Epithelial cell of esophagus (primary cell): ENCODE results near the gene FGD5.
A peak's percentile ranks its signal among the peaks of the same experiment; 100 is the strongest.

Source experiments
- DNase-seq: peaks from one replicate; pipeline ENCODE4 v3.0.0; 2010; ENCODE audit warnings: low read depth
- H3K4me3 ChIP-seq: 2 replicates; pipeline ENCODE4 v1.5.1; 2011; ENCODE audit warnings: mild to moderate bottlenecking, low read length, control low read depth
- CTCF ChIP-seq: IDR thresholded peaks from 2 replicates; pipeline ENCODE4 v1.5.1; 2011; ENCODE audit warnings: low read depth, mild to moderate bottlenecking, low read length, control low read depth, inconsistent platforms; ENCODE audit not compliant: insufficient read depth; ENCODE audit errors: missing control alignments

FGD5 gene

DNA sequence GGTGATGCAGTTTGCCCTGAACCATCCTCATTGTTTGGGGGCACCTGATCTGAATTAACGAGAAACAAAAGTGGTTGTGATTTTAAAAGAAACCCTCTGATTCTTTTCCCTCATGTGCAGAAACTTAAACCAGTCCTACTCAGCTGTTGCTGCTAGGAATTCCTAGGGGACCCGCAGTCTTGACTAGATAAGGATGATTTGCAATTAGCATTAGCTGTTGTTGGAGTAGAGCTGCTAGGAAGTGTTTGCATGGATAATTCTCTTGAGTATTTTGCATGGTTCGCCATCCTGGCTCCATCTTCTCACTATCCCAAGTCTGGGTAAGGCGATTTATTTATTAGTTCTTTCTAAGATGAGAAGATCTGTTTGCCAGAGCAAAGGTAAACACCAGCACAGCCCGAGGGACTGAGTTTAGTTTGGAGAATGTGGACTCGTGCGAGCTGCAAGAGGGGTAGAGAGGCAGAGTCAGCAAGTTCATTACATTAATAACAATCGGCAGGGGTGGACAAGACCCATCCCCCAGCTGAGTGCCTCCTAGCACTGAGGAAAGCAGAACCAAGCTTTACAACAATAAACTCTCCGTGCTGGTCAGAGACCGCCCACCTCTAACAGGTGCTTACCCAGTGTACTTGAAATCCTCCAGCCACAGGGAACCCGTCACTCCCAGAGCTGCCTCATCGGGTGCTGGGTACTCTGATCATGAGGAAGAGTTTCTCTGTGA is 4.1 kb downstream of the FGD5 start:
- TF ChIP-seq CTCF: no peak
- no peak overlapping the region for H3K4me3 ChIP-seq
- DNase-seq: no peak

GRCh38 chr3:14823393-14823792 is 4.6 kb downstream of the FGD5 start:
- no peak for TF ChIP-seq CTCF
- peak; percentile 11 for DNase-seq
- no peak overlapping the region for H3K4me3 ChIP-seq

DNA sequence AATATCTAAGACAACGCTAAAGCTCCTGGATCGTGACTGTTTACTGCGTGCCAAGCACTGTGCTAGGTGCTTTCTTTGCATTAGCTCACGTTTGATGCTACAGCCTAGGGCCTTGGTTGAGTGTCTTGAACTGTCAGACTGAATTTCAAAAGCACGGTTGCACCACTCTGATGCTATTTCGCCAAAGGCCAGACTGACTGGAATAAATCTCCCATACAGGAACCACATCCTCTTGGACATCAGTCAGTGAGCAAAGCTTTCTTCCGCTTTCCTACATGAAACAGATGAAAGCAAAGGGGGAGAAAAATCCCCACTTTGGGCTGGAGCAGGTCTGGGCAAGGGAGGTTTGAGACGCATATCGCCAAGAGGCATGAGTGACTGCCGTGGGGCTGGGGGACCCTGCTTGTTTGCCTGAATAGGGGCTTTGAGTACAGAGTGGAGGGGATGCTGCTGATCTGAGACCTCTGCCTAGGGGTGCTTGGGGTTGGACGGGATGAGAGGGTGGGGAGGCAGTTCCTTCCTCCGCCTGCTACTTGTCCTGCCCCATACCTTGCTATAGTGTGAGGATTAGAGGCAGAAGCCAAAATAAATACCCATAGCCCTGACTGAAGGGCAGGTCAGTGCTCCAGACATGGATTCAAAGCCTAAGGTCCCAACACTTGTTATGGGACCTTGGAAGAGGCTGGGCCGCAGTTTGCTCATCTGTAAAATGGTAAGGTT is 5.3 kb downstream of the FGD5 start:
- peak; percentile 48 for DNase-seq

GRCh38 chr3:14824646-14825045 is 5.9 kb downstream of the FGD5 start:
- H3K4me3 ChIP-seq: no peak overlapping the region
- no peak for TF ChIP-seq CTCF
- no peak for DNase-seq

More for the DNA sequence above, 5.3 kb downstream of the FGD5 start:
- no peak for TF ChIP-seq CTCF
- H3K4me3 ChIP-seq: no peak overlapping the region

- no peak overlapping the region for H3K4me3 ChIP-seq
- no peak for DNase-seq
- TF ChIP-seq CTCF: no peak
These were observed 7.3 kb downstream of the FGD5 start for GRCh38 chr3:14826069-14826468.

DNA sequence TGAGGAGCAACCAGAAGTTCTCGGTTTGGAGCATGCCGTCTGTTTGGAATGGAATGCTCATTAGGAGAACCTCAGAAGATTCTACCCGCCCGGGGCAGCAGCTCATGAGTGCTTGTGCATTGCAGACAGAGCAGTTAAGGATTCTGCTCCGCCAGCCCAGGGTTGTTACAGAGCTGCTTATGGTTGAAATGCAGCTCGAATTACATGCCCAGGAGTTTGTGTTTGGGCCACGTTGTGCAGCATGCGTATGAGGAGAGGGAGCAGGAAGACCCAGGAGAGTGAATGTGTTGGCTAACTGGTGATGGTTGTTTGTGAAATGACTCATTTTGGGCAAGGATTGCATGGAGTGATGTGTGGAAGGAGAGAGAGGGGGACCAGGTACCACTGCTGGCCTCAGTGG is 9.0 kb downstream of the FGD5 start:
- peak; percentile 20 for DNase-seq
- no peak overlapping the region for H3K4me3 ChIP-seq
- TF ChIP-seq CTCF: no peak
